GM12801 (cell line): ENCODE results near the gene NUDT19.

Experiments
- TF ChIP-seq, protein P1 (sequence below): IDR thresholded peaks from one replicate; pipeline ENCODE4 v1.5.1; 2011; ENCODE audit warnings: control low read depth; ENCODE audit not compliant: insufficient read length; ENCODE audit errors: extremely low read depth

Gene NUDT19

DNA sequence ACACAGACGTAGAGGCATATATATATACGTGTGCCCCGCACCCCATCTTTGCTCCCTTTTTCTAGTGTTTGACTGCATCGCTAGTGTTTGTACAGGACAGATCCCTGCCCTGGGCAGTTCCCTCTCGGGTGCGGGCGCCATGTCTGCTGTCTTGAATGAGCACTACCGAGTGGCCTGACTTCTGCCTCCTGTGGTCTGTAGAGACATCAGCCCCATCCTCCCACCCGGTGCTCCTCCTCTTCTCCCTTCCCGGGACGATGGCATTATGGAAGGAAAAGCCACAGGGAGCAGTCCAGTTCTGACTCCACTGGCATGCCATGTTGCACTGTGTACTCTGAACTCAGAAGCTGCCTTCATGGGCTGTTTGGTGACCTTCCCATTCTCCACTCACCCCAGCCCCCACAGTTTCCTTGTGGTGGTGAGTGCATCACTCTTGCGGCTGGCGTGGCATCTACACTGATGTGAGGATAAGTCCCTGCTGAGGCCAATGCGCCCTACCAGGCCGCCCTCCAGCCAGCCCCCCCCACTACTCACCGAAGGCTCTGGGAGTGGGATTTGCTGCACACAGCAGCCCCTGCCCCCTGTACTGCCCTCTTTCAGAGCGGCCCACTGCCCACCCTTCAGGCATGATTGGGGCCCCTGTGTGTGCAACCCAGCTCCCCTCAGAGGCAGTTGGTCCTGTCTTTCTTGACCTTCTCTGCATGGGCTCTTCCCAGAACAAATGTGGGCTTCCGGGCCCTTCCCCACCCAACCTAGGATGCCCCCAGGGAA lies 53.1 kb downstream of the NUDT19 start:
- TF ChIP-seq, protein P1, sequence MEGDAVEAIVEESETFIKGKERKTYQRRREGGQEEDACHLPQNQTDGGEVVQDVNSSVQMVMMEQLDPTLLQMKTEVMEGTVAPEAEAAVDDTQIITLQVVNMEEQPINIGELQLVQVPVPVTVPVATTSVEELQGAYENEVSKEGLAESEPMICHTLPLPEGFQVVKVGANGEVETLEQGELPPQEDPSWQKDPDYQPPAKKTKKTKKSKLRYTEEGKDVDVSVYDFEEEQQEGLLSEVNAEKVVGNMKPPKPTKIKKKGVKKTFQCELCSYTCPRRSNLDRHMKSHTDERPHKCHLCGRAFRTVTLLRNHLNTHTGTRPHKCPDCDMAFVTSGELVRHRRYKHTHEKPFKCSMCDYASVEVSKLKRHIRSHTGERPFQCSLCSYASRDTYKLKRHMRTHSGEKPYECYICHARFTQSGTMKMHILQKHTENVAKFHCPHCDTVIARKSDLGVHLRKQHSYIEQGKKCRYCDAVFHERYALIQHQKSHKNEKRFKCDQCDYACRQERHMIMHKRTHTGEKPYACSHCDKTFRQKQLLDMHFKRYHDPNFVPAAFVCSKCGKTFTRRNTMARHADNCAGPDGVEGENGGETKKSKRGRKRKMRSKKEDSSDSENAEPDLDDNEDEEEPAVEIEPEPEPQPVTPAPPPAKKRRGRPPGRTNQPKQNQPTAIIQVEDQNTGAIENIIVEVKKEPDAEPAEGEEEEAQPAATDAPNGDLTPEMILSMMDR, result no peak

DNA sequence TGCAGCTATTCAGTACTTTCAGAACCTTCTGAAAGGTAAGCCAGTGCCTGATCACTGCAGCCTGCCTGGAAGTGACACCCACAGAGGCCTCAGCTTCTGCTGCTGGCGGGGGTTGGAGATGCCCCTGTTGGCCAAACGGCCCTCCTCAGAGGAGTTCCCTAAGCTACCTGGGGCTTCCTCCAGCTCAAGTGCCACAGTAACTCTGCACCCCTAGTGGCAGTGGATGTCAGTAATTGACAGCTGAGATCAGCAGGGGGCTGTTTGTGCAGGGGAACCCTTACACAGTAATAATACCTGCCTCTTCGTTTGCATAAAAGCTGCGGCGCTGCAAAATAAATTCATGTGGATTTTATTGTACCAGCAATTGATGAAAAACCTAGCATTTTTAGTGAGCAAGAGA lies 56.9 kb downstream of the NUDT19 start:
- TF ChIP-seq, protein P1, result no peak

DNA sequence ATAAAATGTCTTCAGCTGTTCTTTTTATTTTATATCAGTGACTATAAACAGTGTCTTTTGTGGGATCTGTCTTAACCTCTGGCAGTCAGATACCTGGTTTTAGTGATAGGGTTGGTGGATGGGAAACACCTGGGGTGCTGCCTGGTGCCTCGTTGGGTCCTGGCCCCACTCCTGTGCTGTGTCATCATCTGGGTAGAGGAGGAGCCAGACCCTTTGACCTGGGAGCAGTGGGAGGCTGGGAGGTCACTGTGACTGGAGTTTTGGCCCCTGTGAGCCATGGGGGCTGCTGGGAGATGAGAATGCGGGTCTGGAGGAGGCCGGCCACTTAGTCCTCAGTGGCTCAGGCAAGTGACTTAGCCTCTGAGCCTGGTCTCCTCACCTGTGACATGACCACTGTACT lies 57.3 kb downstream of the NUDT19 start:
- TF ChIP-seq, protein P1, result no peak

DNA sequence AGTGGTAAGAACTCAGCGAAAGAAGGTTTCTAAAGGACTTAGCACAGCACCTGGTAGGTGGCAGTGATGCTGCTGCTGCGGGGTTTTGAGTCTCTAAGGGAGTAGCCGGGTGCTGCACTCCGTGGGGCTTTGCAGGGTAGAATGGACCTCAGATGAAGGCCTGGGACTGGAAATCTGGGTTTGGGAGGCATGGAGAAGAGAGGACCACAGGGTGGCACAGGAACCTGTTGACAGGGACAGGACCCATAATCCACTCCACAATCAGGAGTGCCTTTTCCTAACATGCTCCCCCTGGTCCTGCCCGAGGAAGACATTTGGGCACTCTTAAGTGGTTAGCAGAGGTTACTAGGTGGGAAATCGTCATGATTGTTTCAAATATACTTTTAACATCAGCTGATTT lies 57.7 kb downstream of the NUDT19 start:
- TF ChIP-seq, protein P1, result no peak

- TF ChIP-seq, protein P1, result no peak
Measured at GRCh38 chr19:32750441-32751055, 58.9 kb downstream of the NUDT19 start.

- TF ChIP-seq, protein P1, result no peak
Measured at GRCh38 chr19:32751066-32751465, 59.4 kb downstream of the NUDT19 start.

GRCh38 chr19:32757189-32757588 lies 65.6 kb downstream of the NUDT19 start:
- TF ChIP-seq, protein P1, result no peak
